Adipocyte (in vitro differentiated cells): ENCODE measurements around the gene PLEKHH2.
A peak's percentile ranks its signal among the peaks of the same experiment; 100 is the strongest.
"Not testable (repeated sequence)": the region's sequence is repeated elsewhere in the genome, so short reads cannot be mapped to it uniquely, and the experiment has no call there.

Source experiments
- DNase-seq: peaks from one replicate; pipeline ENCODE4 v3.0.0-alpha.2; 2015; ENCODE audit warnings: low read depth
- H3K27me3 ChIP-seq: replicated peaks from 2 replicates; pipeline ENCODE4 v1.7.0; 2013; ENCODE audit warnings: mild to moderate bottlenecking, low read length, moderate library complexity; ENCODE audit not compliant: control insufficient read depth, insufficient read depth
- H3K36me3 ChIP-seq: 2 replicates; pipeline ENCODE4 v1.7.0; 2013; ENCODE audit warnings: low read length, mild to moderate bottlenecking, moderate library complexity; ENCODE audit not compliant: control insufficient read depth, insufficient read depth, severe bottlenecking
- H3K4me1 ChIP-seq: 2 replicates; pipeline ENCODE4 v1.7.0; 2013; ENCODE audit warnings: mild to moderate bottlenecking, low read length, moderate library complexity; ENCODE audit not compliant: control insufficient read depth, insufficient read depth
- H3K4me3 ChIP-seq: 2 replicates; pipeline ENCODE4 v1.7.0; 2013; ENCODE audit warnings: mild to moderate bottlenecking, low read length, moderate library complexity
- H3K9ac ChIP-seq: 2 replicates; pipeline ENCODE4 v1.7.0; 2013; ENCODE audit warnings: mild to moderate bottlenecking, low read length, moderate library complexity
- H3K9me3 ChIP-seq: 2 replicates; pipeline ENCODE4 v1.7.0; 2013; ENCODE audit warnings: mild to moderate bottlenecking, low read length, moderate library complexity; ENCODE audit not compliant: control insufficient read depth

Gene PLEKHH2

DNA sequence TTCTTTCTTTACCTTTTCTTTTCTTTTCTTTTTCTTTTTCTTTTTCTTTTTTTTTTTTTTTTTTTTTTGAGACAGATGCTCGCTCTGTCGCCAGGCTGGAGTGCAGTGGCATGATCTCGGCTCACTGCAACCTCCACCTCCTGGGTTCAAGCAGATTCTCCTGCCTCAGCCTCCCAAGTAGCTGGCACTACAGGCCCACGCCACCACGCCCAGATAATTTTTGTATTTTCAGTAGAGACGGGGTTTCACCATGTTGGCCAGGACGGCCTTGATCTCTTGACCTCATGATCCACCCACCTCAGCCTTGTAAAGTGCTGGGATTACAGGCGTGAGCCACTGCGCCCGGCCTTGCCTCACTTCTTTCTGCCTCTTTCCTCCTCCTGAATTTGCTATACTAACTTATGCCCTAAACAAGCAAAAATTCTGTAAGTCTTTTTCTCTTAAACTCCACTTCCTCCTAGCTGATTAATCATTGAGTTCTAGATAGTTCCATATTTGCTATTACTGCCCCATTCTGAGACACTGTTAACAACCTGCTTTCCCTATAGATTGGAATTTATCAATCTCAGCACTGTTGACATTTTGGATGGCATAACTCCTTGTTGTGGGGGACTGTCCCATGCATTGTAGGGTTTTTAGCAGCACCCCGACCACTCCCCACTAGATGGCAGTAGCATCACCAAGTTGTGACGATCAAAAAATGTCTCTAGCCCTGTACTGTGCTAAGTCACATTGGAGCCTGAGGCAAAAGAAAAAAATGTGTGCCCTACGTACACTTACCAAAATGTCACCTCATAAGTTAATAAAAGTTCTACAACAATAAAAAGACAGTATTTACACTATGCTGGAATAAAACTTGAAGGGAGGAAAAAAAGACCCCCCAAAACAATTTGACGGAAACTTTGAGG is 24.8 kb upstream of the PLEKHH2 start:
- DNase-seq = peak; percentile 93
- H3K27me3 ChIP-seq = no peaks in the 10 kb centered on the region
- peaks cover 4% of the 10 kb centered on the region for H3K4me1 ChIP-seq
- no peak overlapping the region for H3K4me3 ChIP-seq
- no peak overlapping the region for H3K9ac ChIP-seq
- H3K36me3 ChIP-seq = no peaks in the 10 kb centered on the region
- no peaks in the 10 kb centered on the region for H3K9me3 ChIP-seq

DNA sequence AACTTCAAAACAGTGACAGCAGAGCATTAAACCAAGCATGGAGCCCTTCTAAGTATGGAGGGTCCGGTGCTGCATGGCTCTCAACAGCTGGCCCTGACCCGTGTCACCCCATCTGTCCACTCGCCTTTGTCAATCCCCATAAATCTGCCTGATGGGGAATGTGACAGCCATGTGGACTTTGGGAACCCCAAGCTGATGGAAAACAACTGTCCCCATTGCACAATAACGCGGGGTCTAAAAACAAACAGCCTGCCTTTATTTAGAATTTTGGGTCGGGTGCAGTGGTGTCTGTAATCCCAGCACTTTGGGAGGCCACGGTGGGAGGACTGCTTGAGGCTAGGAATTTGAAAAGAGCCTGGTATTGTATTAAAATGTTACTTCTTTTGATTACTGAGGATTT is 24.1 kb upstream of the PLEKHH2 start:
- peaks cover 4% of the 10 kb centered on the region for H3K4me1 ChIP-seq

DNA sequence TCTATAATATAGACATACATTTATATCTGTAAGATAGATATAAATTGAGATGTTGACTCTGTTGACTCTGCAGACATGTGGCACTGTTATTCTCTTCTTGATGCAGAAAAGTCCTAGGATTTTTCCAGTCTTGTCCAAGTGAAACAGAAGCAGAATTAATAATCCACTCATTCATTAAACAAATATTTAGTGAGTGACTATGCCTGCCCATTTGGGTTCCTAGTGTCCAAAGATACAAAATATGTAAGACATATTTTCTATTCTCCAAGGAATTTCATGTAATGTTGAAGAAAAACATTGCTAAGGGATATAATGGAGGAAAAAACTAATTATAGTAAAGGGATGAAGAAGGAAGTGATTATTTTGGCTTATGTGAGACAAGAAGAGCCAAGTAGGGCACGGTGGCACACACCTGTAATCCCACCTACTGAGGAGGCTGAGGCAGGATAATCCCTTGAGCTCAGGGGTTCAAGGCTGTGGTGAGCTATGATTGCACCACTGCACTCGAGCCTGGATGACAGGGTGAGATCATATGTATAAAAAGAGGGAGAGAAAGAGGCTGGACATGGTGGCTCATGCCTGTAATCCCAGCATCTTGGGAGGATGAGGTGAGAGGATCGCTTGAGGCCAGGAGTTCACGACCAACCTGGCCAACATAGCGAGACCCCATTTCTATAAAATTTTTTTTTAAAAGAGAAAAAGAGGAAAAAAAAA is 19.9 kb upstream of the PLEKHH2 start:
- Histone ChIP-seq H3K36me3 (no peaks in the 10 kb centered on the region), H3K27me3 (no peaks in the 10 kb centered on the region), H3K9ac (no peak overlapping the region), H3K4me3 (no peak overlapping the region), H3K9me3 (no peaks in the 10 kb centered on the region), H3K4me1 (peaks cover 4% of the 10 kb centered on the region)
- no peak for DNase-seq

More for the DNA sequence above, 24.1 kb upstream of the PLEKHH2 start:
- H3K36me3 ChIP-seq = no peaks in the 10 kb centered on the region
- no peak for DNase-seq
- H3K9ac ChIP-seq = no peak overlapping the region
- no peaks in the 10 kb centered on the region for H3K27me3 ChIP-seq
- no peaks in the 10 kb centered on the region for H3K9me3 ChIP-seq
- no peak overlapping the region for H3K4me3 ChIP-seq

DNA sequence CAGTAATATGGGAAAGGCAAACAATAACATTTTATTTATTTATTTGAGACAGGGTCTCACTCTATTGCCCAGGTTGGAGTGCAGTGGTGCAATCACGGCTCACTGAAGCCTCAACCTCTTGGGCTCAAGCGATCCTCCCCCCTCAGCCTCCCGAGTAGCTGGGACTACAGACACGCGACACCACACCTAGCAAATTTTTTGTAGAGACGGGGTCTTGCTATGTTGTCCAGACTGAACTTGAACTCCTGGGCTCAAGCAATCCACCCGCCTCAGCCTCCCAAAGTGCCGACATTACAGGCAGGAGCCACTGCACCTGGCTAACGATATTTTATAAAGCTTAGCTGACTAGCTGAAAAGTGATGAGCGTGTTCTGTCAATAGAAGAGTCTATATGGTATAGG is 17.5 kb upstream of the PLEKHH2 start:
- no peaks in the 10 kb centered on the region for H3K27me3 ChIP-seq
- no peak overlapping the region for H3K9ac ChIP-seq
- H3K36me3 ChIP-seq = no peaks in the 10 kb centered on the region
- H3K4me3 ChIP-seq = no peak overlapping the region
- no peaks in the 10 kb centered on the region for H3K4me1 ChIP-seq
- H3K9me3 ChIP-seq = no peaks in the 10 kb centered on the region
- no peak for DNase-seq

DNA sequence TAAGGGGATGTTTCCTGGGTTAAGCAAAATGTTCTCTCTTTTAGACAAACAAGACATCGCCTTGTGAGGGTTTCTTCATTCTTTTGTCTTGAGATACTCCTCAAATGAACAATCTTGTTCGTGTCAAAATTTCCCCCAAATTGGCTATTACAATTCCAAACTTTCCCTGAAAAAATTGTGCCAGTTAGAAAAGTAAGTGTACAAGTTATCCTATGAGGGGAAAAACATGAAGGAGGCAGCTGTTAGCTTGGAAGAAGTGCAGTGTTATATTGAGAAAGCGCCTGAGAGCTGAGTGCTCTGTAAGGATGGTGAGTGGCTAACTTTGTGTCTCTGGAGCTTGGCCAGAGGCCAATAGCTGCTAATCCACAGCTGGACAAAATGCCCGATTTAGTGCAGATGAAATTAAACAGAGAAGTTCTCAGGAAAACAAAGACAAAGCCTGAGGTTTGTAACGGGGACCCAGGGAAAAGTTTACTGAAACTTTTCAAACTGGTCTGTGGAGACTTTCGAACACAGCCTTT is 14.1 kb upstream of the PLEKHH2 start:
- H3K27me3 ChIP-seq = no peaks in the 10 kb centered on the region
- H3K4me3 ChIP-seq = no peak overlapping the region
- DNase-seq = no peak
- H3K9me3 ChIP-seq = no peaks in the 10 kb centered on the region
- H3K4me1 ChIP-seq = no peaks in the 10 kb centered on the region
- H3K36me3 ChIP-seq = no peaks in the 10 kb centered on the region
- H3K9ac ChIP-seq = no peak overlapping the region

DNA sequence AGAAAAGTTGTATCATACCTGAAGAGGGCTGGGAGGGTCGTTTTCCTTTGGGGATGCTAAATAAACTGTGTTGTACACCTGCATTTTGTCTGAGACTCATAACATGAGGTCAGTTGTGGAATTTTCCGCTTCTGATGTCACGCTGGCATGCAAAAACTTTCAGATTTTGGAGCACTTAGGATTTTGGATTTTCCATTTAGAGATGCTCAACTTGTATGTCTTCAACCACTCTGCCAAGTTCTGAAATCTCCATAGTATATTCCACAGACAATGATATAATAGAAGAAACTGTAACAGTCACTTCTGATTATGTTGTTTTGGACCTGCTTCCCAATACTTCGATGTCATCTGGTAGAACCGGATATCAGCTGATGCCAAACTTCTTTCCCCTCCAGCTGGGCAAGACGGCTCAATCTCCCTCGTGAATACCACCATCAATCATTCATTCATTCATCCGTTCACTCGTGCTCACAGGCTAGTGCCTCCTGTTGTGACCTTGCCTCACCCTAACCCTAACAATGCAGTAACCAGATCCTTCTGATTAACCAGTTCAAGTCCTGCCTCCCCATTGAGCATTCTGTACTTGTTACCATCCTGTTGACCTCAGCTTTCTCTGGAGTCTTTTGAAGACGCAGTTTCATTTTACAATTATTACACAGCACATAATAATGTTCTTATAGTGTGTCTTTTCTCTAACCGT is 5.3 kb upstream of the PLEKHH2 start:
- Histone ChIP-seq H3K27me3 (no peaks in the 10 kb centered on the region), H3K9me3 (no peaks in the 10 kb centered on the region), H3K9ac (no peak overlapping the region), H3K4me3 (peak overlapping the region; percentile 42), H3K36me3 (no peaks in the 10 kb centered on the region), H3K4me1 (peaks cover 12% of the 10 kb centered on the region)
- DNase-seq = no peak

DNA sequence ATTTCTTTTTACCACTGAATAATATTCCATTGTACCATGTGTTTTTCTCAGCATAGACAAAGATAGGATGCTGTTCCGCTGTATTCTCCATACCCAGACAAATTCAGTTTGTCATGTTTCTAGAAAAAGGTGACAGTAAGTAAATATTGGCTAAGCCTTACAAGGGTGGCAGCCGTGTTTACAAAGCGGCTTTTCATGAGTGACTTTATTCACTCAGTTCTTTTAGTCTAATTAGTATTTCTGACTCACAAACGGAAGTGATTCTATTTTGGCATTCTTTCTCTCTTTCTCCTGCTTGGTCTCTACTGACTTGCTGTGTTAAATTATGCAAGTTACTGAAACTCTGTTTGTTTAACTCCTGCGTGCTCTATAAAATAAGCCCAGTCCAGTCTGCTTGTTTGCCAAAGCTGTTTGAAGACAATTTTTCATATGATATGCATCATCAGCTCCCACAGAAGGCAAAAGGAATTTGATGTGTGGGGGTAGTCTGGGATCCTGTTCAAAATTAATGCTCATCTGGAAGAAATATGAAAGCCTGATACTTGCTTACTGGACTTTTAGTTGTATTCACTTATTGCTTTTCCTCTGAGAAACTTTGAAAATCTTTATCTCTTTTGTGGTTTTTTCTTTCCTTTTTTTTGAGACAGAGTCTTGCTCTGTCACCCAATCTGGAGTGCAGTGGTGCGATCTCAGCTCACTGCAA is 2.3 kb upstream of the PLEKHH2 start:
- Histone ChIP-seq H3K4me3 (peak overlapping the region; percentile 68), H3K9ac (peak overlapping the region; percentile 54), H3K36me3 (no peaks in the 10 kb centered on the region), H3K27me3 (no peaks in the 10 kb centered on the region), H3K9me3 (no peaks in the 10 kb centered on the region), H3K4me1 (peaks cover 17% of the 10 kb centered on the region)
- peak; percentile 71 for DNase-seq

DNA sequence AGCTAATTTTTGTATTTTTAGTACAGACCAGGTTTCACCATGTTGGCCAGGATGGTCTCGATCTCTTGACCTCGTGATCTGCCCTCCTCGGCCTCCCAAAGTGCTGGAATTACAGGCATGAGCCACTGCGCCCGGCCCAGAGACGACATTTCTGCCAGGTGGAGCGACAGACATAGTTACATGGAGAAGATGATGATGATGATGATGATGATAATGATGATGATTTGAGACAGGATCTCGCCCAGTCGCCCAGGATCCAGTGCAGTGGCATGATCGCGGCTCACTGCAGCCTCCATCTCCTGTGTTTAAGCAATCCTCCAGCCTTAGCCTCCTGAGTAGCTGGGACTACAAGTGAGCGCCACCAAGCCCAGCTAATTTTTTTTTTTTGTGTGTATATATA is 907 bp upstream of the PLEKHH2 start:
- not testable (repeated sequence) for H3K9ac ChIP-seq, DNase-seq, H3K36me3 ChIP-seq, H3K9me3 ChIP-seq, H3K4me3 ChIP-seq, H3K27me3 ChIP-seq
- H3K4me1 ChIP-seq = peaks cover 17% of the 10 kb centered on the region

DNA sequence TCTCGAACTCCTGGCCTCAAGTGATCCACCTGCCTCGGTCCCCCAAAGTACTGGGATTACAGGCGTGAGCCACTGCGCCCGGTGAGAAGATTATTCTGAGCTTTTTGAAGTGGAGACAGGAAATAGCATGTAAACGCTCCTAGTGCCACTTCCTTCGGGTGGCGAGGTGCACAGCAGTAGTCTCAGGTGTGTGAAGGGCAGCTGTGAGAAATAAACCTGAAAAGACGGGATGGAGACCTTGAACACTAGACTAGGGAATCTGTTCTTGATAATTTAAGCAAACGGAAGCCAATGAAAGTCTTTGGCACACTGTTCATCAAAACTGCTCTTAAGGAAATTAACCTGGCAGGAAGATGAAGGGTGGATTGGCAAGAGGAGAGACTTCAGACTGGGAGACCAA is 439 bp upstream of the PLEKHH2 start:
- DNase-seq = no peak
- H3K27me3 ChIP-seq = no peaks in the 10 kb centered on the region
- H3K36me3 ChIP-seq = no peaks in the 10 kb centered on the region
- H3K4me3 ChIP-seq = peak overlapping the region; percentile 82
- H3K4me1 ChIP-seq = peaks cover 17% of the 10 kb centered on the region
- H3K9me3 ChIP-seq = no peaks in the 10 kb centered on the region
- H3K9ac ChIP-seq = peak overlapping the region; percentile 61

DNA sequence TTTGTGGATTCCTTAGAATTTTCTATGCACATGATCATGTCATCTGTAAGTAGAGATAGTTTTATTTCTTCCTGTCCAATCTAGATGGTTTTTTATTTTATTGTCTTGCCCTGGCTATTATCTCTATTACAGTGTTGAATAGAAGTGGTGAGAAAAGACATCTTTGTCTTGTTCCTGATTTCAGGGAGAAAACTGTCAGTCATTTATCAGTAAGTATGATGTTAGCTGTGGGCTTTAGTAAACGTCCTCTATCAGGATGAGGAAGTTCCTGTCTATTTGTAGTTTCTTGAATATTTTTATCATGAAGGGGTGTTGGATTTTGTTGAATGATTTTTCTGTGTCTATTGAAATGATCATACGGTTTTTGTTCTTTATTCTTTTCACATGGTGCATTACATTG is 5.3 kb downstream of the PLEKHH2 start:
- no peaks in the 10 kb centered on the region for H3K27me3 ChIP-seq
- H3K36me3 ChIP-seq = no peaks in the 10 kb centered on the region
- no peaks in the 10 kb centered on the region for H3K9me3 ChIP-seq
- H3K4me1 ChIP-seq = peaks cover 13% of the 10 kb centered on the region
- no peak for DNase-seq
- H3K4me3 ChIP-seq = no peak overlapping the region
- H3K9ac ChIP-seq = no peak overlapping the region
